HG03175 (cell line): Measurements from ENCODE around the gene SLX9.
"Not testable (repeated sequence)": the region's sequence is repeated elsewhere in the genome, so short reads cannot be mapped to it uniquely, and the experiment has no call there.

Source experiments
- ATAC-seq: cut with Tn5 transposase; IDR thresholded peaks from one replicate; pipeline ENCODE4 v1.9.1; 2021; ENCODE audit warnings: mild to moderate bottlenecking, moderate library complexity; ENCODE audit not compliant: unreplicated experiment

The SLX9 gene

GRCh38 chr21:44972821-44973220 lies 33.0 kb downstream of the SLX9 start:
- ATAC-seq, result no peak

DNA sequence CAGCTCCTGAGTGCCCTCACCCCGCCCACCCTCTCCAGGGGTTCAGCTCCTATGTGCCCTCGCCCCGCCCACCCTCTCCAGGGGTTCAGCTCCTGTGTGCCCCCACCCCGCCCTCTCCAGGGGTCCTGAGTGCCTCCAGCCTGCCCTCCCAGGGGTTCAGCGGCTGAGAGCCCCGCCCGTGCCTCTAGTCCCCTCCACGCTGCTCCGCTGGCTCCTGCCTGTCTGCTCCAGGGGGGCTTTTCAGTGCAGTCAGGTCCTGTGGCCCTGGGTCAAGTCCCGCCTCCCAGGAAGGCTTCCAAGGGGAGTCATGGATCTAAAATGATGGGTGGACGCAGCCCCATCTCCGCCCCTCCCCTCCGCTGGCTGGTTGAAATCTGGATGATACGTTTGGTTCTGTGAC lies 33.8 kb downstream of the SLX9 start:
- no peak for ATAC-seq

DNA sequence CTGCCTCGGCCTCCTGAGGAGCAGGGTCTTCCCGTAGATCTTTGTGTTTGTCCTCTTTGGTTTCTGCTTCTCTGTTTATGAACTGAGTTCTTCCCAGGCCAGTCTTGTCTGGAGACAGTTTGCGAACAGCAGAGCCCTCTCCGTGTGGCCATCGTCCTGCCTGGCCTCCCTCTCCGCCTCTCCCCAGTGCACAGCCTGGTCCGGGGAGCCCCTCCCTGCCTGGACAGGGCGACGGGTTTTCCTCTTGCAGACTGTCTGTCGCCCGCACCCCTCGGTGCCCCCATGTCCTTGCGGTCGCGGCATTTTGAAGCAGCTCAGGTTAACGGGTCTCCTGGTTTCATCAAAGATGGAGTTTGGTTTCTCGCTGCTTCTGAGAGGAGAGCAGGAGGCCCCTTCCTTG lies 34.8 kb downstream of the SLX9 start:
- ATAC-seq, result no peak

DNA sequence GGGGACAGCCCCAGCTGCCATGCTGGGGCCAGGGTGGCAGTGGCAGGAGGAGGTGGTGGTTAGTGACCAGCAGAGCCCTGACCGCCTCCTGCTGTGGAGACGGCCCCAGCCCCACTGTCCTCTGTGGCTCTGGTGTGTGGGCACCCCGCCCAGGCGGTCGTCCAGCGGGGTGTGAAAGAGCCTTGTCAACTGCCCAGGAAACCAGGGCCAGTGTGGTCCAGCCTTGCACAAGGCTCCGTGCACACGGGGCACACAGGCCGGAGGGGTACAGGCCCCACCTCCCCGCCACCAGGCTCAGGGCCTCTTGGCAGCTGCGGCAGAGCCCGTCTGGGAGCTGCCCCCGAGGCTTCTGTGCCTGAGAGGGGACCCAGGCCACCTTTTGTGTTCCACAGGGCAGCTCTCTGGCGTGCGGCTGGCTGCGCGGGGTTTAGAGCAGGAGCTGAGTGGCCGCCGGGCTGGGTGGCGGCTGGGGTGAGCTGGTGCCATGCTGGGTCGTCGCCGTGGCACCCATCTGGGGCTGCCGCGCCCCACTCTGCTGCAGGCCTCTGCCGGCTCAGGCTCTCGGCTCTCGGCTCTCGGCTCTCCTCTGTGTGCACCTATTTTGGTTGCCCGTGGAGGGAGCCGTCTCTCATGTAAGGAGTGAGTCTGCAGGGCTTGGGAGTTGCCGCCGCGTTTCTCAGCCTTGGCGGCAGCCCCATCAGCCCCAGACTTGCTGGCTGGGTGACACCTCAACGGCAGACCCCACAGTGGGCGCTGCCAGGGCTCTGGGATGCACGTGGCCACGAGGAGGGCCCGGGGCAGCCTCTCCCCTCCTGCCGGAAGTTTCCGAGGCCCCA lies 36.1 kb downstream of the SLX9 start:
- ATAC-seq, result no peak

DNA sequence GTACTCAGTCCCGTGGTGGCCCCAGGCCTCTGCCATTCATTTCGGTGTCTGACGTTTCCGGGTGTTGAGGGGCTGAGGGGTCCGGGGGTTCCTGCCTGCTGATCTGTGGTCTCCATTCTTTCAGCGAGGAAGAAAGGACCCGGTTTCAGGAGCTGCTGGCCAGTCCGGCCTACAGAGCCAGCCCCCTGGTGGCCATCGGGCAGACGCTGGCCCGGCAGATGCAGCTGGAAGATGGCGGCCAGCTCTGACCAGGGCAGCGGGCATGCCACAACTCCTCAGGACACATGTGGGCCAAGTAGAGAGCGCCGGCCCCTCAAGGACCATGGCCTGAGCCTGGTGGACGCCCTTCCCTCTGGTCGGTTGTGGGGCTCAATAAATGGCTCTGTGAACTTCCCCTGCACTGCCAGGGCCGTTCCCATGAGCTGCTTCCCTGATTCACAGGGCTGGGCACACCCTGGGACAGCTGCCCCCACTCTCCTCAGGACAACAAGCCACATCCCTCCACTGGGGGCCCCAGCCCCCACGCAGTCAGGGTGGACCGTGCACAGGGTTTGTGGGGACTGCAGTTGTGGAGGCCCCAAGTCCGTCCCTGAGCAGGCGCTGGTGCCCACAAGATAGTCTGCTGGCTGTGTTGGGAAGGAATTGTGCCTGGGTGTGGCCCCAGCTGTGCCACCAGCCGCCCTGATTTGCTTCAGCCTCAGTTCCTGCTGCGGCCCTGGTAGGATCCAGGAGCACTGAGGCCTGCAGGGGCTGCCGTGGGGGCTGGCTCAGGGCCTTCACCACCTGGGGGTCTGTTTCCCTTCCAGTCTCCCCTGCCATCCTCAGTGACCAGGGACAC lies 36.9 kb downstream of the SLX9 start:
- ATAC-seq, result not testable (repeated sequence)

GRCh38 chr21:44977616-44978340 lies 37.9 kb downstream of the SLX9 start:
- ATAC-seq, result no peak

GRCh38 chr21:44979687-44980561 lies 40.1 kb downstream of the SLX9 start:
- no peak for ATAC-seq

DNA sequence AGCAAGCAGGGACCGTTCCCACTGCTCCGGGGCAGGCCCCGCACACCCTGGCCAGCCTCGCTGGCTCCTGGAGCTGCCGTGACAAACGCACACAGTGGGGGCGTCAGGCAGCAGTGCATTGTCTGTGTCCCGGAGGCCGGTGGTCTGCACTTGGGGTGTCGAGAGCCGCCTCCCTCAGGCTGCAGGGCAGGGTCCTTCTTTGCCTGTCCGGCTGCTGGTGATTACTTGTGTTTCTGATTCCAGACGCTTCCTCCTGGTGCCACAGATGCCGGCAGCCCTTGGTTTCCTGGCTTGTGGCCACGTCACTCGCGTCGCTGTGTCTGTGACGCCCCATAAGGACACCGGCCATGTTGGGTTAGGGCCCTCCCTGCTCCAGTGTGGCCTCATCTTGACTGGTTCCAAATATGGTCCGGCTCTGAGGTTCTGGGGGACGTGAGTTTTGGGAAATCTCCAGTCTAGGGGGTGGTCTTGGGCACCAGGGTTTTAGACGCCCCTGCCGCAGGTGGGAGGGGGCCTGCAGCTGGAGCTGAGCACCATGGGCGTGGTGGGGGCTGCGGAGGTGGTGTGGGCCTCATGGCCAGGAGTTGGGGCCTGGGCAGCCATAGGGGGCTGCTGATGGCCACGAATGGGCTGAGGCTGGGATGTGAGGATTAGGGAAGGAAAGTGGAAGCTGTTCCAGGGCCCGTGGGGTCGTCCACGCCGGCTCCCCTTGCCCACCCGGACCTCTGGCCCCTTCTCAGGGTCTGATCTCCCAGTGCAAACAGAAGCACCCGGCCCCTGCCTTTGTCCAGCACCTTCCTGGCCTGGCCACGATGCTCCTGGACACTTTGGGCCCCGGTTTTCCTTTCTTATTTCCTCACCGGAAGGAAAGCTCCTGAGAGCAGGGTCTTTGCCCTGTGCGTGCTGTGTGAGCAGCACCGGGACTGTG lies 41.0 kb downstream of the SLX9 start:
- ATAC-seq, result no peak

GRCh38 chr21:44982558-44983250 lies 42.9 kb downstream of the SLX9 start:
- ATAC-seq, result no peak

- no peak for ATAC-seq
Observed at GRCh38 chr21:44983421-44984206, 43.8 kb downstream of the SLX9 start.

DNA sequence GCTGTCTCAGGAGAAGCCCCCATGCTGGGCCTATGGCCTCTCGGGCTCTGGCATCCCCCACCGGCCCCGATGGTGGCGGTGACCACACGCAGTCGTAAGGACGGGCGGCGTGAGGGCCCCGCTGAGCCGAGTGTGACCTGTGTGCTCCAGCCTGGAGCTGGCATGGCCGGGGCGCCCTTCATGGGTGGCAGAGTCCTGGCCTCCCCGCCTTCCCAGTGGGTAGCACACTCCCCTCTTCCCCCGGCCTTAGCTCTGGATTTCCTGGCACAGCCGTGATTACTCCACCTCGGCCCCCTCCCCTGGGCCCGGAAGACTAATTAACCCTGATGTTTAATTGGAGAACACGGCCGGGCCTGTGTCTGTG lies 44.6 kb downstream of the SLX9 start:
- ATAC-seq, result no peak

- no peak for ATAC-seq
Observed at GRCh38 chr21:44984792-44985440, 45.1 kb downstream of the SLX9 start.

DNA sequence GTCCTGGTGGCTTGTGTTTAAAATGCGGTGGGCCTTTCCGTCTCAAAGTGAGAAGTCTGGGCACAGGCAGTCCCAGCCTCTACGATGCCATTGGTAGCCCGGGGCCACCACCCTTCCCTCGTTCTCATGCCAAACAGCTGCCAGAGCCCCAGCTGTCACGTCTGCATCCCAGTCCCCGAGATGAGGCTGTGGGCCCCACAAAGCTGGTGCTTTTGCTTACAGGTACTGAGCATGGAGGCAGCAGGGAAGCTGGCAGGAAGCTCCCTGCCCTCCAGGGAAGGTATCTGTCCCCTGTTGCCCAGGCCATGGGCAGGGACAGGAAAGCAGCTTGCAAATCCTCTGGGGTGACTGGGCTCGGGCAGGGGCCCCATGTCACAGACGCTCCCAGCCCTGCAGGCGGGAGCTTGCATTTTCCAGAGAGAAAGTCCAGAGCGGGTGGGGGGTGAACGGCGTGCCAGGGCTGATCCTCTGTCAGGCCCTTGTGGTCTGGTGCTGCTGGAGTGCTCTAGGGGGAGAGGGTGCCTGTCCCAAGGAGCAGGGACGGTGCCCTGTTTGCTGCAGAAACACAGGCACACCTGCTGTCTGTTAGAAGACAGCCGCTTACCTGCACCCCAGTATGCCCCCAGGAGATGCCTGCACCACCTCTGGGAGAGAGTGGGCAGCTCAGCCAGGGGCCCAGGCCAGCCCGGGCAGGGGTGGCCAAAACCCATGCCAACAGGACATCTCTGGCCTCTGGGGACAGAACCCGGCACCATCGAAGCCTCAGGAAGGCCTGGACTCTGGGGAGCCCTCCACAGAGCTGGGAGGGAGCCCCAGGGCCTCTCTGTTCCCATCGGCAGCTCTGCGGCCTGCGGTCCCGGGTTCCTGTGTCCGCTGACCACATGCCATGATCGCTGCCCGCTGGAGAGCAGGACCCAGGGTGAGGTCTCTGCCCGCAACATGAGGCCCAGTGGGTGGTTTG lies 45.9 kb downstream of the SLX9 start:
- no peak for ATAC-seq

DNA sequence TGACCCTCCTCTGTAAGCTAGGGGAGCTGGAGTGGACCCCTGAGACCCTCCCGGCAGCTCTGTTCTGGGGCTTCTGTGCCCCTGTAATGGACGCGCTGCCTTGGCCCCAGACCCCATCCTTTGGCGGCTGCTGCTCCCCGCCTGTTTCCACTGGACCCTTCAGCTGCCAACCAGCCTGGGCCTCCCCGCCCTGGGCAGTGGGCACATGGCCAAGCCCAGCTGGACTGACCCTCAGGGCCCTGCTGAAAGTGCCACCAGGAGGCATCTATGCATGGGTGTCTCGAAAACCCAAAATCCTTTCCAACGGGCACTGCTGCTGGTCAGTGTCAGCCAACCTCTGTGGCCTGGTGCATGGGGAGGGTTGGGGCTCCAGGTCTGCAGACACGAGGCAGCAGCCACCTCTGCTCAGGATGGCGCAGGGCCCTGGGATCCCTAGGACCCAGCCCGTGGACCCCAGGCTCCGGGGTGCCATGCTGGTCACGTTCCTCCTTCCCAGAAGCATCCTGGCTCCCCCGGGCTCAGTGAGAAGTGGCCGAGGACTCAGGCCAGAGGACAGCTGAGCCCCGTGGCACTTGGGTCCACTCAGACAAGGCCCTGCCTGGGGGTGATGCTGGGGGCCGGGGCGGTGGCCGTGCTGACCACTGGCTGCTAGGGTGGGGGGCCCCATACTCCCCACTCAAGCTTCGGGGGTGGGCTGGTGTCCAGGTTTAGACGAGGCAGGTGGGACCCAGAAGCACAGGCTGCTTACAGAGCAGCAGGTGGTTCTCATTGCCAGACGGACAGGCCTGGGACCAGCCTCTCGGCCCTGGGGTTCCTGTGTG lies 46.9 kb downstream of the SLX9 start:
- ATAC-seq, result no peak

- no peak for ATAC-seq
Observed at GRCh38 chr21:44987301-44987885, 47.6 kb downstream of the SLX9 start.
